Panc1 (cell line): ENCODE measurements around the gene NBPF1.

ENCODE experiments used
- POLR2AphosphoS5 ChIP-seq: IDR thresholded peaks from 2 replicates; pipeline ENCODE4 v1.6.1; 2012; ENCODE audit warnings: mild to moderate bottlenecking, low read depth, low read length, moderate library complexity
- SIN3A ChIP-seq: IDR thresholded peaks from 2 replicates; pipeline ENCODE4 v1.6.1; 2012; ENCODE audit warnings: low read depth, mild to moderate bottlenecking, low read length, moderate library complexity, borderline replicate concordance; ENCODE audit not compliant: insufficient read depth
- TF ChIP-seq, protein P1 (sequence below): fragments of 450-650 bp; IDR thresholded peaks from 2 replicates; pipeline ENCODE4 v1.5.1; 2017; ENCODE audit warnings: mild to moderate bottlenecking
- TF ChIP-seq, protein P2 (sequence below), 2 experiments: IDR thresholded peaks; 2 replicates each; pipeline ENCODE4 v1.6.1; 2011 to 2012; ENCODE audit warnings: low read depth in 2 of 2, control low read depth in 1 of 2, low read length in 1 of 2, mild to moderate bottlenecking in 1 of 2, moderate library complexity in 1 of 2; ENCODE audit not compliant: insufficient read depth in 1 of 2

DNA sequence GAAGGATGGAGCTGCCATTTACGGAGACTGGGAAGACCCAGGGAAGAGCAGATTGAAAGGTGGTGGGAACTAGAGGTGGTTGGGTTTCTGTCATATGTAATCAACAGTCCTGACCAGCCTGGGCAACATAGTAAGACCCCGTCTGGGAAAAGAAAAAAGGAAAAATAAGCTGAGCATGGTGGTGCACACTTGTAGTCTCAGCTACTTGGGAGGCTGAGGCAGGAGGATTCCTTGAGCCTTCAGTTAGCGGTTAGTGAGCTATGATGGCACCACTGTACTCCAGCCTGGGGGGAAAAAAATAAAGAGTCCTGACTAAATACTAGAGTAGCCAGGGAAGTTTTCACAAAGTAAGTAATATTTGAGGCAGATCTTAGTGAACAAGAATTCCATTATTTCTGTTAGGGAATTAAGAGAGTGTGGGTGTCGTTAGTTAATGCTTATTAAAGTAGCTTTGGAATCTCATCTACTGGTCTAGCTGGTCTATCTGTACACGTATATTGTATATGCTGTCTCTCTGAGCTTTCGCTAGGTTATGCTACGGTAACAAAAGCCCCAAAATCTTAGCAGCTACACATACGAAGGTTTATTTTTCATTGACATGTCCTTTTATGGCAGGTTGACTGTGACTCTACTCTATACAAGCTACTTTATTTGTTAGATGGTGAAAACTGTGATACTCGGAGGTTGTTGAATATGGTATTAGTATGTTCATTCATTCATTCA lies 4.4 kb downstream of the NBPF1 start:
- TF ChIP-seq, protein P1, sequence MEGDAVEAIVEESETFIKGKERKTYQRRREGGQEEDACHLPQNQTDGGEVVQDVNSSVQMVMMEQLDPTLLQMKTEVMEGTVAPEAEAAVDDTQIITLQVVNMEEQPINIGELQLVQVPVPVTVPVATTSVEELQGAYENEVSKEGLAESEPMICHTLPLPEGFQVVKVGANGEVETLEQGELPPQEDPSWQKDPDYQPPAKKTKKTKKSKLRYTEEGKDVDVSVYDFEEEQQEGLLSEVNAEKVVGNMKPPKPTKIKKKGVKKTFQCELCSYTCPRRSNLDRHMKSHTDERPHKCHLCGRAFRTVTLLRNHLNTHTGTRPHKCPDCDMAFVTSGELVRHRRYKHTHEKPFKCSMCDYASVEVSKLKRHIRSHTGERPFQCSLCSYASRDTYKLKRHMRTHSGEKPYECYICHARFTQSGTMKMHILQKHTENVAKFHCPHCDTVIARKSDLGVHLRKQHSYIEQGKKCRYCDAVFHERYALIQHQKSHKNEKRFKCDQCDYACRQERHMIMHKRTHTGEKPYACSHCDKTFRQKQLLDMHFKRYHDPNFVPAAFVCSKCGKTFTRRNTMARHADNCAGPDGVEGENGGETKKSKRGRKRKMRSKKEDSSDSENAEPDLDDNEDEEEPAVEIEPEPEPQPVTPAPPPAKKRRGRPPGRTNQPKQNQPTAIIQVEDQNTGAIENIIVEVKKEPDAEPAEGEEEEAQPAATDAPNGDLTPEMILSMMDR: no peak
- no peak for TF ChIP-seq POLR2AphosphoS5
- TF ChIP-seq, protein P2, sequence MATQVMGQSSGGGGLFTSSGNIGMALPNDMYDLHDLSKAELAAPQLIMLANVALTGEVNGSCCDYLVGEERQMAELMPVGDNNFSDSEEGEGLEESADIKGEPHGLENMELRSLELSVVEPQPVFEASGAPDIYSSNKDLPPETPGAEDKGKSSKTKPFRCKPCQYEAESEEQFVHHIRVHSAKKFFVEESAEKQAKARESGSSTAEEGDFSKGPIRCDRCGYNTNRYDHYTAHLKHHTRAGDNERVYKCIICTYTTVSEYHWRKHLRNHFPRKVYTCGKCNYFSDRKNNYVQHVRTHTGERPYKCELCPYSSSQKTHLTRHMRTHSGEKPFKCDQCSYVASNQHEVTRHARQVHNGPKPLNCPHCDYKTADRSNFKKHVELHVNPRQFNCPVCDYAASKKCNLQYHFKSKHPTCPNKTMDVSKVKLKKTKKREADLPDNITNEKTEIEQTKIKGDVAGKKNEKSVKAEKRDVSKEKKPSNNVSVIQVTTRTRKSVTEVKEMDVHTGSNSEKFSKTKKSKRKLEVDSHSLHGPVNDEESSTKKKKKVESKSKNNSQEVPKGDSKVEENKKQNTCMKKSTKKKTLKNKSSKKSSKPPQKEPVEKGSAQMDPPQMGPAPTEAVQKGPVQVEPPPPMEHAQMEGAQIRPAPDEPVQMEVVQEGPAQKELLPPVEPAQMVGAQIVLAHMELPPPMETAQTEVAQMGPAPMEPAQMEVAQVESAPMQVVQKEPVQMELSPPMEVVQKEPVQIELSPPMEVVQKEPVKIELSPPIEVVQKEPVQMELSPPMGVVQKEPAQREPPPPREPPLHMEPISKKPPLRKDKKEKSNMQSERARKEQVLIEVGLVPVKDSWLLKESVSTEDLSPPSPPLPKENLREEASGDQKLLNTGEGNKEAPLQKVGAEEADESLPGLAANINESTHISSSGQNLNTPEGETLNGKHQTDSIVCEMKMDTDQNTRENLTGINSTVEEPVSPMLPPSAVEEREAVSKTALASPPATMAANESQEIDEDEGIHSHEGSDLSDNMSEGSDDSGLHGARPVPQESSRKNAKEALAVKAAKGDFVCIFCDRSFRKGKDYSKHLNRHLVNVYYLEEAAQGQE (IDR thresholded peaks at IDR 0.05; ENCODE audit: insufficient read depth in 1 of 2, low read depth in 2 of 2, low read length in 1 of 2): no peak
- no peak for TF ChIP-seq SIN3A
